HG02981 (cell line): ENCODE data around the gene LCNL1.

Source experiments
- ATAC-seq: cut with Tn5 transposase; IDR thresholded peaks from one replicate; pipeline ENCODE4 v1.9.1; 2021; ENCODE audit warnings: mild to moderate bottlenecking, moderate library complexity; ENCODE audit not compliant: unreplicated experiment

The LCNL1 gene

GRCh38 chr9:136958473-136958872 lies 24.3 kb upstream of the LCNL1 start:
- no peak for ATAC-seq

GRCh38 chr9:136958898-136959850 lies 23.6 kb upstream of the LCNL1 start:
- ATAC-seq, result no peak

GRCh38 chr9:136960212-136960937 lies 22.4 kb upstream of the LCNL1 start:
- no peak for ATAC-seq

- ATAC-seq, result no peak
These were observed 21.9 kb upstream of the LCNL1 start for GRCh38 chr9:136960938-136961275.

- no peak for ATAC-seq
These were observed 21.3 kb upstream of the LCNL1 start for GRCh38 chr9:136961279-136962065.

- no peak for ATAC-seq
These were observed 20.6 kb upstream of the LCNL1 start for GRCh38 chr9:136962163-136962562.

GRCh38 chr9:136962701-136963248 lies 20.0 kb upstream of the LCNL1 start:
- ATAC-seq, result no peak

GRCh38 chr9:136963341-136963740 lies 19.5 kb upstream of the LCNL1 start:
- ATAC-seq, result no peak

- no peak for ATAC-seq
These were observed 19.0 kb upstream of the LCNL1 start for GRCh38 chr9:136963751-136964150.

GRCh38 chr9:136964171-136964689 lies 18.6 kb upstream of the LCNL1 start:
- ATAC-seq, result no peak

GRCh38 chr9:136964833-136965422 lies 17.9 kb upstream of the LCNL1 start:
- ATAC-seq, result no peak

- ATAC-seq, result no peak
These were observed 16.9 kb upstream of the LCNL1 start for GRCh38 chr9:136965771-136966484.

GRCh38 chr9:136968333-136969127 lies 14.3 kb upstream of the LCNL1 start:
- no peak for ATAC-seq

- no peak for ATAC-seq
These were observed 13.6 kb upstream of the LCNL1 start for GRCh38 chr9:136969150-136969549.

GRCh38 chr9:136969774-136970173 lies 13.0 kb upstream of the LCNL1 start:
- ATAC-seq, result no peak

- no peak for ATAC-seq
These were observed 12.4 kb upstream of the LCNL1 start for GRCh38 chr9:136970361-136970760.

GRCh38 chr9:136971746-136972145 lies 11.0 kb upstream of the LCNL1 start:
- no peak for ATAC-seq

- no peak for ATAC-seq
These were observed 10.5 kb upstream of the LCNL1 start for GRCh38 chr9:136972335-136972734.

- no peak for ATAC-seq
These were observed 10.1 kb upstream of the LCNL1 start for GRCh38 chr9:136972743-136973142.
